D341Med (cell line): Measurements from ENCODE around the gene C1orf21.

Source experiments
- DNase-seq: peaks from one replicate; pipeline ENCODE4 v3.0.0; 2012; ENCODE audit warnings: low spot score

Gene C1orf21

GRCh38 chr1:184416946-184417345 lies 30.1 kb downstream of the C1orf21 start:
- DNase-seq = no peak

- no peak for DNase-seq
Observed at GRCh38 chr1:184417916-184418315, 31.1 kb downstream of the C1orf21 start.

GRCh38 chr1:184418652-184419349 lies 32.0 kb downstream of the C1orf21 start:
- no peak for DNase-seq

GRCh38 chr1:184419350-184420161 lies 32.7 kb downstream of the C1orf21 start:
- DNase-seq = no peak

GRCh38 chr1:184422490-184423233 lies 35.8 kb downstream of the C1orf21 start:
- no peak for DNase-seq

GRCh38 chr1:184423649-184424048 lies 36.8 kb downstream of the C1orf21 start:
- no peak for DNase-seq

GRCh38 chr1:184424157-184424556 lies 37.3 kb downstream of the C1orf21 start:
- no peak for DNase-seq

- DNase-seq = no peak
Observed at GRCh38 chr1:184424945-184425344, 38.1 kb downstream of the C1orf21 start.

- no peak for DNase-seq
Observed at GRCh38 chr1:184425449-184426277, 38.8 kb downstream of the C1orf21 start.

GRCh38 chr1:184426278-184426674 lies 39.4 kb downstream of the C1orf21 start:
- no peak for DNase-seq

GRCh38 chr1:184427722-184428121 lies 40.9 kb downstream of the C1orf21 start:
- DNase-seq = no peak

GRCh38 chr1:184428604-184429003 lies 41.8 kb downstream of the C1orf21 start:
- DNase-seq = no peak

- no peak for DNase-seq
Observed at GRCh38 chr1:184429335-184429734, 42.5 kb downstream of the C1orf21 start.

GRCh38 chr1:184433956-184434502 lies 47.2 kb downstream of the C1orf21 start:
- no peak for DNase-seq

- no peak for DNase-seq
Observed at GRCh38 chr1:184437291-184437690, 50.5 kb downstream of the C1orf21 start.

- DNase-seq = no peak
Observed at GRCh38 chr1:184438363-184438762, 51.5 kb downstream of the C1orf21 start.

GRCh38 chr1:184442260-184442659 lies 55.4 kb downstream of the C1orf21 start:
- DNase-seq = no peak

GRCh38 chr1:184443201-184443600 lies 56.4 kb downstream of the C1orf21 start:
- DNase-seq = no peak

- DNase-seq = no peak
Observed at GRCh38 chr1:184443624-184444023, 56.8 kb downstream of the C1orf21 start.

GRCh38 chr1:184445997-184446396 lies 59.2 kb downstream of the C1orf21 start:
- DNase-seq = no peak

- no peak for DNase-seq
Observed at GRCh38 chr1:184447651-184448185, 60.9 kb downstream of the C1orf21 start.
